ENCODE results near the gene GPATCH2.

DNA sequence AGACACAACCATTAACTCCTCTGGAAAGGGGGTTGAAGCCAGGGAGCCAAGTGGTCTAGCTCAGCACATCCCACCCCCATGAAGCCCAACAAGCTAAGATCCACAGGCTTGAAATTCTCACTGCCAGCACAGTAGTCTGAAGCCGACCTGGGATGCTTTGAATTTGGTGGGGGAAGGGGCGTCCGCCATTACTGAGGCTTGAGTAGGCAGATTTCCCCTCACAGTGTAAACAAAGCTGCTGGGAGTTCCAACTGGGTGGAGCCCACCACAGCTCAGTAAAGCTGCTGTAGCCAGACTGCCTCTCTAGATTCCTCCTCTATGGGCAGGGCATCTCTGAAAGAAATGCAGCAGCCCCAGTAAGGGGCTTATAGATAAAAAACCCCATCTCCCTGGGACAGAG is 193.5 kb downstream of the GPATCH2 start:
- TF ChIP-seq, protein P1, sequence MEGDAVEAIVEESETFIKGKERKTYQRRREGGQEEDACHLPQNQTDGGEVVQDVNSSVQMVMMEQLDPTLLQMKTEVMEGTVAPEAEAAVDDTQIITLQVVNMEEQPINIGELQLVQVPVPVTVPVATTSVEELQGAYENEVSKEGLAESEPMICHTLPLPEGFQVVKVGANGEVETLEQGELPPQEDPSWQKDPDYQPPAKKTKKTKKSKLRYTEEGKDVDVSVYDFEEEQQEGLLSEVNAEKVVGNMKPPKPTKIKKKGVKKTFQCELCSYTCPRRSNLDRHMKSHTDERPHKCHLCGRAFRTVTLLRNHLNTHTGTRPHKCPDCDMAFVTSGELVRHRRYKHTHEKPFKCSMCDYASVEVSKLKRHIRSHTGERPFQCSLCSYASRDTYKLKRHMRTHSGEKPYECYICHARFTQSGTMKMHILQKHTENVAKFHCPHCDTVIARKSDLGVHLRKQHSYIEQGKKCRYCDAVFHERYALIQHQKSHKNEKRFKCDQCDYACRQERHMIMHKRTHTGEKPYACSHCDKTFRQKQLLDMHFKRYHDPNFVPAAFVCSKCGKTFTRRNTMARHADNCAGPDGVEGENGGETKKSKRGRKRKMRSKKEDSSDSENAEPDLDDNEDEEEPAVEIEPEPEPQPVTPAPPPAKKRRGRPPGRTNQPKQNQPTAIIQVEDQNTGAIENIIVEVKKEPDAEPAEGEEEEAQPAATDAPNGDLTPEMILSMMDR (IDR thresholded peaks at IDR 0.05) = no peak
- TF ChIP-seq EP300 (IDR thresholded peaks at IDR 0.05) (no peak), POLR2A (IDR thresholded peaks at IDR 0.05) (no peak)

All from suprapubic skin (tissue), 3 donors.